ENCODE data around the gene CABP1. TPM values are rescaled to one million over a fixed set of nuclear protein-coding genes. Genes with fewer than 3 reads are reported as not detected.

CABP1 gene
- total RNA-seq, 1 experiment from 2014 or later, result not detected

DNA sequence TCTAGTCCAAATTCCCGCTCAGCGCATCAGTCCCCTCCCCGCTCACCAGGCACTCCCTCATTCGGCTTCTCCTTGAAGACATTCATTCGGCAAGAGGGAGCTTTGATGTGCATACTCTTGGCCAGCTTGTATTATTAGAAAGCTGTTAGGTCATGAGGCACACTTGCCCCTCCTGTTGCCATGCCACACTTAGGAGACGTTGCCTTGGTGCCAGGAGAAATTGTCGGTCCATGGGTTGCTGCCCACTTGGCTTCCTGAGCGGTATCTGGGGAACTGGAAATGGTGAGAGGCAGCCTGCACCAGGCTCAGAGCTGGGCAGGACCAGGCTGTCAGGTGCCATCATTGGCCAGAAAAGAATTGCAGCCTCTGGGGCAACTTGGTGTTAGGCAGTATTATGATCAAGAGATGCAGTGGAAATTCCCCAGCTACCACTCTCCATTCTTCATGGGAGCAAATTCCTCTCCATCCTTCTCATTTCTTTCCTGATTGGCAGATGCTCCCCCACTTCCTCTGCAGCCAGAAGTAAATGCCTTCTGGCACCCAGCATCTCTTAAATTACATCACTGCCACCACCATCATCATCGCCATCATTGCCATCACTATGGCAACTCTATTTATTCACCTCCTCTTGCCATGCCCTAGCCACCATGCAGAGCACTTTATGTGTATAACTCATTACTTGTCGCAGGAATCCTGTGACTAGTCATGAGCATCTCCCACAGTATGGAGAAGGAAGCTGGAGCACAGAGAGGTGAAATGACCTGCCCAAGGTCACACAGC lies 12.4 kb downstream of the CABP1 start:
- Histone ChIP-seq H4K20me1 (ENCODE audit: insufficient read depth) (no peaks in the 10 kb centered on the region), H3K9me2 (ENCODE audit: insufficient read depth) (no peaks in the 10 kb centered on the region), H3K79me2 (ENCODE audit: low read depth) (no peaks in the 10 kb centered on the region), H3K27me3 (ENCODE audit: insufficient read depth, low read depth) (no peaks in the 10 kb centered on the region), H3K27ac (no peak overlapping the region), H3K4me2 (no peak overlapping the region), H3K36me3 (ENCODE audit: low read depth) (no peaks in the 10 kb centered on the region), H3K9me3 (ENCODE audit: insufficient read depth, low read depth) (no peaks in the 10 kb centered on the region), H3F3A (ENCODE audit: insufficient read depth, low read depth) (no peaks in the 10 kb centered on the region), H2AFZ (no peak overlapping the region), H3K4me3 (no peak overlapping the region), H3K4me1 (replicated peaks; ENCODE audit: insufficient read depth) (peaks cover 5% of the 10 kb centered on the region; the same call in 1 of the 2 replicates)
- DNase-seq, result no peak
- ChIA-PET CTCF (no interaction called here), POLR2A (ENCODE audit: unreplicated experiment) (no interaction called here)
- intact Hi-C loops (cut with micrococcal nuclease; ENCODE audit: unreplicated experiment), result no loop called here
- BruUV-seq (replicated peaks), result no TSS peak
- TF ChIP-seq, protein P1, sequence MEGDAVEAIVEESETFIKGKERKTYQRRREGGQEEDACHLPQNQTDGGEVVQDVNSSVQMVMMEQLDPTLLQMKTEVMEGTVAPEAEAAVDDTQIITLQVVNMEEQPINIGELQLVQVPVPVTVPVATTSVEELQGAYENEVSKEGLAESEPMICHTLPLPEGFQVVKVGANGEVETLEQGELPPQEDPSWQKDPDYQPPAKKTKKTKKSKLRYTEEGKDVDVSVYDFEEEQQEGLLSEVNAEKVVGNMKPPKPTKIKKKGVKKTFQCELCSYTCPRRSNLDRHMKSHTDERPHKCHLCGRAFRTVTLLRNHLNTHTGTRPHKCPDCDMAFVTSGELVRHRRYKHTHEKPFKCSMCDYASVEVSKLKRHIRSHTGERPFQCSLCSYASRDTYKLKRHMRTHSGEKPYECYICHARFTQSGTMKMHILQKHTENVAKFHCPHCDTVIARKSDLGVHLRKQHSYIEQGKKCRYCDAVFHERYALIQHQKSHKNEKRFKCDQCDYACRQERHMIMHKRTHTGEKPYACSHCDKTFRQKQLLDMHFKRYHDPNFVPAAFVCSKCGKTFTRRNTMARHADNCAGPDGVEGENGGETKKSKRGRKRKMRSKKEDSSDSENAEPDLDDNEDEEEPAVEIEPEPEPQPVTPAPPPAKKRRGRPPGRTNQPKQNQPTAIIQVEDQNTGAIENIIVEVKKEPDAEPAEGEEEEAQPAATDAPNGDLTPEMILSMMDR (conservative IDR thresholded peaks at IDR 0.05), result no peak
- no peak for TF ChIP-seq EZH2 (IDR thresholded peaks at IDR 0.05; ENCODE audit: low read depth)

DNA sequence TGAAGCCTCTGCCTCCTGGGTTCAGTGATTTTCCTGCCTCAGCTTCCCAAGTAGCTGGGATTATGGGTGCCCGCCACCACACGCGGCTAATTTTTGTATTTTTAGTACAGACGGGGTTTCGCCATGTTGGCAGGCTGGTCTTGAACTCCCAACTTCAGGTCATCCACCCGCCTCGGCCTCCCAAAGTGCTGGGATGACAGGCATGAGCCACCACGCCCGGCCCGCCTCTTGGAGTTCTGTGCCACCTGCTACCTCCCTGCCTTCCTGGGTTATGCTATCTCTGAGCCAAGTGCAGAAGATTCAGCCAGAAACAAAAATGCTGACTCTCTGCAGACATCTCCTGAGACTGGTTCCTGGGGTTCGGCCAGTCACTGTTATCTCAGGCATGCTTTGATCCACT lies 13.2 kb downstream of the CABP1 start:
- H3K9me3 ChIP-seq (ENCODE audit: insufficient read depth, low read depth), result no peaks in the 10 kb centered on the region
- H3K27me3 ChIP-seq (ENCODE audit: insufficient read depth, low read depth), result no peaks in the 10 kb centered on the region
- no peak overlapping the region for H3K27ac ChIP-seq
- H3K79me2 ChIP-seq (ENCODE audit: low read depth), result no peaks in the 10 kb centered on the region
- POLR2A ChIA-PET (ENCODE audit: unreplicated experiment), result no interaction called here
- no peak overlapping the region for H3K4me2 ChIP-seq
- DNase-seq, result no peak
- H4K20me1 ChIP-seq (ENCODE audit: insufficient read depth), result no peaks in the 10 kb centered on the region
- intact Hi-C loops (cut with micrococcal nuclease; ENCODE audit: unreplicated experiment), result no loop called here
- no peaks in the 10 kb centered on the region for H3K9me2 ChIP-seq (ENCODE audit: insufficient read depth)
- TF ChIP-seq, protein P1 (conservative IDR thresholded peaks at IDR 0.05), result no peak
- TF ChIP-seq EZH2 (IDR thresholded peaks at IDR 0.05; ENCODE audit: low read depth), result no peak
- peaks cover 5% of the 10 kb centered on the region; the same call in 1 of the 2 replicates for H3K4me1 ChIP-seq (replicated peaks; ENCODE audit: insufficient read depth)
- H2AFZ ChIP-seq, result no peak overlapping the region
- no peak overlapping the region for H3K4me3 ChIP-seq
- no peaks in the 10 kb centered on the region for H3F3A ChIP-seq (ENCODE audit: insufficient read depth, low read depth)
- no TSS peak for BruUV-seq (replicated peaks)
- CTCF ChIA-PET, result no interaction called here
- no peaks in the 10 kb centered on the region for H3K36me3 ChIP-seq (ENCODE audit: low read depth)

DNA sequence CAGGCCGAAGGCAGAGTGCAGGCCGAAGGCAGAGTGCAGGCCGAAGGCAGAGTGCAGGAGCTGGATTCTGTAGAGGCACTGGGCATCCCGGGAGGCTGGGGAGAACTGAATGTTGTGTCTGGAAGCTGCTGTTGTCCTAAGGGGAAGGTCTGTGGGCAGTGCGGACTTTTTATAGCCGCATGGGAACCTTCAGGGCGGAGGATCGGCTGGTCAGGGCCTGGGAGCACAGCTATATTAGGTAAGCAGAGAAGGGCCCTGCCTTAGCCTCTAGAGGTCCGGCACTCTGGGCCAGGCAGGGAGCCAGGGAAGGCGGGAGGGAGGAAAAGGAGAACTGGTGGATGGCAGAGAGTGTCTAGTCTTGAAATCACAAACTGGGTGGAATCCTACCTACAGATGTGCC lies 14.2 kb downstream of the CABP1 start:
- ChIA-PET POLR2A (ENCODE audit: unreplicated experiment) (interaction anchor here (0.6 kb wide), 3 partner anchors 25 to 944 kb away, joined by 3 to 4 read pairs (median 4); no protein-coding TSS in a partner anchor), CTCF (no interaction called here)
- TF ChIP-seq, protein P1 (conservative IDR thresholded peaks at IDR 0.05), result no peak
- no peak for TF ChIP-seq EZH2 (IDR thresholded peaks at IDR 0.05; ENCODE audit: low read depth)
- Histone ChIP-seq H2AFZ (no peak overlapping the region), H3K9me2 (ENCODE audit: insufficient read depth) (no peaks in the 10 kb centered on the region), H3K4me2 (no peak overlapping the region), H3K4me3 (no peak overlapping the region), H3K4me1 (replicated peaks; ENCODE audit: insufficient read depth) (peaks cover 5% of the 10 kb centered on the region; the same call in 1 of the 2 replicates), H3K9me3 (ENCODE audit: insufficient read depth, low read depth) (no peaks in the 10 kb centered on the region), H3K27me3 (ENCODE audit: insufficient read depth, low read depth) (0 out of 2 replicates have a peak, but pooled peaks cover under 1% of the 10 kb centered on the region), H3K79me2 (ENCODE audit: low read depth) (no peaks in the 10 kb centered on the region), H3F3A (ENCODE audit: insufficient read depth, low read depth) (no peaks in the 10 kb centered on the region), H4K20me1 (ENCODE audit: insufficient read depth) (no peaks in the 10 kb centered on the region), H3K36me3 (ENCODE audit: low read depth) (no peaks in the 10 kb centered on the region), H3K27ac (no peak overlapping the region)
- intact Hi-C loops (cut with micrococcal nuclease; ENCODE audit: unreplicated experiment), result no loop called here
- BruUV-seq (replicated peaks), result no TSS peak
- no peak for DNase-seq
